GM23248 (cell line): ENCODE results near the gene ZNF700. TPM values are rescaled to one million over a fixed set of nuclear protein-coding genes. Genes with fewer than 3 reads are reported as not detected.
"Not testable (repeated sequence)": the region's sequence is repeated elsewhere in the genome, so short reads cannot be mapped to it uniquely, and the experiment has no call there.

Source experiments
- DNase-seq: peaks from one replicate; pipeline ENCODE4 v3.0.0-alpha.2; 2015
- H2AFZ ChIP-seq: fragments of 200-600 bp; sonication (generic); 2 replicates; pipeline ENCODE4 v1.6.1; 2016; ENCODE audit warnings: antibody characterized with exemption
- H3F3A ChIP-seq: fragments of 200-600 bp; sonication (generic); 2 replicates; pipeline ENCODE4 v1.6.1; 2016; ENCODE audit warnings: mild to moderate bottlenecking, antibody characterized with exemption, mixed run types; ENCODE audit not compliant: insufficient read depth
- H3K27ac ChIP-seq: fragments of 200-600 bp; sonication (generic); 2 replicates; pipeline ENCODE4 v1.5.1; 2016; ENCODE audit warnings: mild to moderate bottlenecking
- H3K27me3 ChIP-seq: fragments of 200-600 bp; sonication (generic); replicated peaks from 2 replicates; pipeline ENCODE4 v1.6.1; 2016; ENCODE audit warnings: mild to moderate bottlenecking; ENCODE audit not compliant: insufficient read depth
- H3K36me3 ChIP-seq: fragments of 200-600 bp; sonication (generic); 2 replicates; pipeline ENCODE4 v1.6.1; 2016; ENCODE audit warnings: low read depth, mild to moderate bottlenecking
- H3K4me1 ChIP-seq: fragments of 200-600 bp; sonication (generic); 2 replicates; pipeline ENCODE4 v1.6.1; 2016; ENCODE audit warnings: mild to moderate bottlenecking; ENCODE audit not compliant: insufficient read depth
- H3K4me2 ChIP-seq: fragments of 200-600 bp; sonication (generic); one replicate; pipeline ENCODE4 v1.6.1; 2016; ENCODE audit warnings: mild to moderate bottlenecking; ENCODE audit not compliant: unreplicated experiment
- H3K4me3 ChIP-seq: fragments of 200-600 bp; sonication (generic); 2 replicates; pipeline ENCODE4 v1.5.1; 2016; ENCODE audit warnings: mild to moderate bottlenecking
- H3K79me2 ChIP-seq: fragments of 200-600 bp; sonication (generic); 2 replicates; pipeline ENCODE4 v1.6.1; 2016; ENCODE audit warnings: mild to moderate bottlenecking; ENCODE audit not compliant: insufficient read depth
- H3K9ac ChIP-seq: fragments of 200-600 bp; sonication (generic); 2 replicates; pipeline ENCODE4 v1.6.1; 2016; ENCODE audit warnings: mild to moderate bottlenecking
- H3K9me2 ChIP-seq: fragments of 200-600 bp; sonication (generic); 2 replicates; pipeline ENCODE4 v1.6.1; 2016; ENCODE audit warnings: mixed run types, mild to moderate bottlenecking, moderate library complexity; ENCODE audit not compliant: insufficient read depth
- H3K9me3 ChIP-seq: fragments of 200-600 bp; sonication (generic); one replicate; pipeline ENCODE4 v1.6.1; 2017; ENCODE audit warnings: low read depth
- H4K20me1 ChIP-seq: fragments of 200-600 bp; sonication (generic); 2 replicates; pipeline ENCODE4 v1.6.0; 2016; ENCODE audit not compliant: insufficient read depth
- EZH2 ChIP-seq: fragments of 200-600 bp; sonication (generic); IDR thresholded peaks from 2 replicates; pipeline ENCODE4 v1.6.1; 2018; ENCODE audit warnings: antibody characterized with exemption, mild to moderate bottlenecking; ENCODE audit not compliant: insufficient read depth, poor library complexity, severe bottlenecking
- EZH2phosphoT487 ChIP-seq: fragments of 200-600 bp; sonication (generic); IDR thresholded peaks from 2 replicates; pipeline ENCODE4 v1.6.1; 2018; ENCODE audit warnings: antibody characterized with exemption, moderate library complexity, mild to moderate bottlenecking, low read depth; ENCODE audit not compliant: insufficient read depth
- WGBS, 2 experiments: methylation state at CpG; one replicate each; pipeline ENCODE4 v1.1.6; 2015 to 2017; ENCODE audit warnings: low lambda C conversion rate in 2 of 2, low coverage in 1 of 2; ENCODE audit errors: missing lambda C conversion rate in 2 of 2; 5-methylcytosine and 5-hydroxymethylcytosine counted together
- in situ Hi-C: fragments of 300-500 bp; cut with MboI; formaldehyde crosslinking; loops from 2 replicates; pipeline ENCODE4 v1.15.0; 2020
- polyA plus RNA-seq: library from polyadenylated mRNA; unstranded; fragments of >200 nt; fragmentation: Nextera tagmentation; extraction: Ambion mirVana; gene quantifications from 2 replicates; pipeline ENCODE4 v1.2.1, GENCODE V29; 2016
- total RNA-seq: library from RNA; depleted of rRNA; stranded (reverse); fragments of >200 nt; shearing (Covaris generic); gene quantifications from 2 replicates; pipeline ENCODE4 v1.2.3, GENCODE V29; 2014

The ZNF700 gene
- total and polyA plus RNA-seq, 2 experiments from 2014 or later = 3.2 to 6.3 TPM

DNA sequence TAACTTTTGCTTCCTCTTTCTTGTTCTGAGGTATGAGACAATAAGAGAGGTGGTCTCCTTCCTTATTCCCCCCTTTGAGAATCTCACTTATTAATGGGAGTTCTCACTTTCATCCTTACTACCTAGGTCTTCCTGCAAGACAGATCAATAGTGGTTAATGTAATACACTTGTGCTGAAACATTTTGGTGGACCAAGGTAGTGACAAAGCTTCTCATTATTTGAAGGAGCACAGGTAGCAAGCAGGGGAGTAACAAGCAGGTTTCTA lies 17.9 kb downstream of the ZNF700 start:
- H4K20me1 ChIP-seq = no peaks in the 10 kb centered on the region; the same call in 1 of the 2 replicates
- H3K79me2 ChIP-seq = peaks cover 79% of the 10 kb centered on the region
- no peak overlapping the region for H3K27ac ChIP-seq
- no peak for DNase-seq
- H3K4me2 ChIP-seq = no peak overlapping the region
- no peak overlapping the region for H2AFZ ChIP-seq
- in situ Hi-C loops = no loop called here
- peaks cover 4% of the 10 kb centered on the region for H3K9me3 ChIP-seq
- peaks cover 29% of the 10 kb centered on the region for H3K36me3 ChIP-seq
- TF ChIP-seq EZH2phosphoT487 (no peak), EZH2 (no peak)
- H3K27me3 ChIP-seq = no peaks in the 10 kb centered on the region
- H3F3A ChIP-seq = no peaks in the 10 kb centered on the region
- no peaks in the 10 kb centered on the region for H3K9me2 ChIP-seq
- H3K9ac ChIP-seq = no peak overlapping the region
- H3K4me1 ChIP-seq = no peaks in the 10 kb centered on the region
- H3K4me3 ChIP-seq = no peak overlapping the region

DNA sequence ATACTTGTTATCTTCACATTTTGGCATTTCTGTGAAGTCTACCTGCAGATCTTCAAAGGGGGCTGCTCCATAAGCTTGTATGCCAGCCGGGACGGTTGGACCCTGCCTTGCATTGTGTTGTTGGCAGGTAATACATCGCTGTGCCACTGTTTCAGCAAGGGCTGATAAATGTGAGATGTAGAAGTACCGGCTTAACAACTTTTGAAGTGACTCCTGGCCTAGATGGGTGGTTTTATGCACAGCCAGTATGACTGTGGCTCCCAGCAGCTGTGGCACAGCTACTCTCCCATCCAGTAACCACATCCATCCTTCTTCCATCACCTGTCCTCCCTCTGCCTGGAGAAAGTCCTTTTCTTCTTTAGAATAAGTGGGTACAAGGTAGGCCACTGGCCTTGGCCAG lies 19.7 kb downstream of the ZNF700 start:
- H3K4me1 ChIP-seq = no peaks in the 10 kb centered on the region
- DNase-seq = no peak
- H3K9me3 ChIP-seq = peaks cover 11% of the 10 kb centered on the region
- no peaks in the 10 kb centered on the region for H3K27me3 ChIP-seq
- H2AFZ ChIP-seq = no peak overlapping the region
- peaks cover 63% of the 10 kb centered on the region for H3K79me2 ChIP-seq
- H3K4me3 ChIP-seq = no peak overlapping the region
- in situ Hi-C loops = no loop called here
- H3K27ac ChIP-seq = no peak overlapping the region
- peaks cover 45% of the 10 kb centered on the region for H3K36me3 ChIP-seq
- H4K20me1 ChIP-seq = no peaks in the 10 kb centered on the region
- no peak overlapping the region for H3K9ac ChIP-seq
- no peak overlapping the region for H3K4me2 ChIP-seq
- 96 to 98% methylated on average over 4 of the region's 4 CpGs for WGBS, 2 experiments
- no peaks in the 10 kb centered on the region for H3K9me2 ChIP-seq
- H3F3A ChIP-seq = peaks cover 16% of the 10 kb centered on the region
- TF ChIP-seq EZH2 (no peak), EZH2phosphoT487 (no peak)

DNA sequence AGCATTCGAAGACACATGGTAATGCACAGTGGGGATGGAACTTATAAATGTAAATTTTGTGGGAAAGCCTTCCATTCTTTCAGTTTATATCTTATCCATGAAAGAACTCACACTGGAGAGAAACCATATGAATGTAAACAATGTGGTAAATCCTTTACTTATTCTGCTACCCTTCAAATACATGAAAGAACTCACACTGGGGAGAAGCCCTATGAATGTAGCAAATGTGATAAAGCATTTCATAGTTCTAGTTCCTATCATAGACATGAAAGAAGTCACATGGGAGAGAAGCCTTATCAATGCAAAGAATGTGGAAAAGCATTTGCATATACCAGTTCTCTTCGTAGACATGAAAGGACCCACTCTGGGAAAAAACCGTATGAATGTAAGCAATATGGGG lies 23.7 kb downstream of the ZNF700 start:
- no peak overlapping the region for H3K4me3 ChIP-seq
- no peaks in the 10 kb centered on the region for H3K27me3 ChIP-seq
- peaks cover 23% of the 10 kb centered on the region for H3F3A ChIP-seq
- no peak overlapping the region for H3K4me2 ChIP-seq
- H3K9ac ChIP-seq = no peak overlapping the region
- H3K4me1 ChIP-seq = no peaks in the 10 kb centered on the region
- DNase-seq = no peak
- no peaks in the 10 kb centered on the region for H3K9me2 ChIP-seq
- TF ChIP-seq EZH2 (no peak), EZH2phosphoT487 (no peak)
- H3K36me3 ChIP-seq = peaks cover 64% of the 10 kb centered on the region
- no peak overlapping the region for H2AFZ ChIP-seq
- in situ Hi-C loops = no loop called here
- whole genome bisulfite sequencing, 2 experiments = 94 to 98% methylated on average over 3 of the region's 3 CpGs
- H4K20me1 ChIP-seq = no peaks in the 10 kb centered on the region
- peaks cover 16% of the 10 kb centered on the region for H3K9me3 ChIP-seq
- H3K27ac ChIP-seq = no peak overlapping the region
- peaks cover 28% of the 10 kb centered on the region for H3K79me2 ChIP-seq

DNA sequence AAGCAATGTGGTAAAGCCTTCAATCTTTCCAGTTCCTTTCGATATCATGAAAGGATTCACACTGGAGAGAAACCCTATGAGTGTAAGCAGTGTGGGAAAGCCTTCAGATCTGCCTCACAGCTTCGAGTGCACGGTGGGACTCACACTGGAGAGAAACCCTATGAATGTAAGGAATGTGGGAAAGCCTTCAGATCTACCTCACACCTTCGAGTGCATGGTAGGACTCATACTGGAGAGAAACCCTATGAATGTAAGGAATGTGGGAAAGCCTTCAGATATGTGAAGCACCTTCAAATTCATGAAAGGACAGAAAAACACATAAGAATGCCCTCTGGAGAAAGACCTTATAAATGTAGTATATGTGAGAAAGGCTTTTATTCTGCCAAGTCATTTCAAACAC lies 24.3 kb downstream of the ZNF700 start:
- DNase-seq = peak; percentile 15
- Histone ChIP-seq H3K36me3 (peaks cover 64% of the 10 kb centered on the region), H3K9me2 (no peaks in the 10 kb centered on the region), H3K9ac (no peak overlapping the region), H3F3A (peaks cover 23% of the 10 kb centered on the region), H3K4me1 (no peaks in the 10 kb centered on the region), H3K27ac (no peak overlapping the region), H4K20me1 (no peaks in the 10 kb centered on the region), H3K27me3 (no peaks in the 10 kb centered on the region), H3K4me3 (no peak overlapping the region), H3K9me3 (peaks cover 16% of the 10 kb centered on the region), H2AFZ (no peak overlapping the region), H3K79me2 (peaks cover 22% of the 10 kb centered on the region), H3K4me2 (no peak overlapping the region)
- in situ Hi-C loops = no loop called here
- 98 to 99% methylated on average over 4 of the region's 4 CpGs for WGBS, 2 experiments
- no peak for TF ChIP-seq EZH2phosphoT487
- no peak for TF ChIP-seq EZH2

DNA sequence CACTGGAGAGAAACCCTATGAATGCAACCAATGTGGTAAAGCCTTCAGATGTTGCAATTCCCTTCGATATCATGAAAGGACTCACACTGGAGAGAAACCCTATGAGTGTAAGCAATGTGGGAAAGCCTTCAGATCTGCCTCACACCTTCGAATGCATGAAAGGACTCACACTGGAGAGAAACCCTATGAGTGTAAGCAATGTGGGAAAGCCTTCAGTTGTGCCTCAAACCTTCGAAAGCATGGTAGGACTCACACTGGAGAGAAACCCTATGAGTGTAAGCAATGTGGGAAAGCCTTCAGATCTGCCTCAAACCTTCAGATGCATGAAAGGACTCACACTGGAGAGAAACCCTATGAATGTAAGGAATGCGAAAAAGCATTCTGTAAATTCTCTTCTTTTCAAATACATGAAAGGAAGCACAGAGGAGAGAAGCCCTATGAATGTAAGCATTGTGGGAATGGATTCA lies 24.7 kb downstream of the ZNF700 start:
- Histone ChIP-seq H3K79me2 (peaks cover 18% of the 10 kb centered on the region), H3K9me3 (peaks cover 16% of the 10 kb centered on the region), H3F3A (peaks cover 23% of the 10 kb centered on the region), H3K36me3 (peaks cover 64% of the 10 kb centered on the region)
- WGBS, 2 experiments = 96 to 98% methylated on average over 4 of the region's 4 CpGs
- H3K4me2 ChIP-seq, H3K27ac ChIP-seq, H3K9ac ChIP-seq, in situ Hi-C loops, H3K4me3 ChIP-seq, H3K9me2 ChIP-seq, DNase-seq, H3K27me3 ChIP-seq, H2AFZ ChIP-seq, H3K4me1 ChIP-seq, H4K20me1 ChIP-seq: not testable (repeated sequence)
